Measurements from ENCODE around the gene NDUFS1. TPM values are rescaled to one million over a fixed set of nuclear protein-coding genes. Genes with fewer than 3 reads are reported as not detected.
"Not testable (repeated sequence)": the region's sequence is repeated elsewhere in the genome, so short reads cannot be mapped to it uniquely, and the experiment has no call there.

NDUFS1 gene
- total and polyA plus RNA-seq, 2 of the 8 experiments (the other 6 are each of a cell fraction or from before 2014, with no cell fraction given) = 42.1 to 97.0 TPM

GRCh38 chr2:206173147-206173546 is 13.9 kb upstream of the NDUFS1 start (continued):
- TF ChIP-seq KDM1A (IDR thresholded peaks at IDR 0.05; ENCODE audit: borderline replicate concordance, low read length) = no peak
- TF ChIP-seq GTF2F1 (IDR thresholded peaks at IDR 0.05; ENCODE audit: borderline replicate concordance, low read depth, low read length) = no peak
- TF ChIP-seq BCL11A (IDR thresholded peaks at IDR 0.05; ENCODE audit: low read depth in 2 of 2, low read length in 2 of 2) = no peak
- no peak for TF ChIP-seq HDAC6 (IDR thresholded peaks at IDR 0.05; ENCODE audit: low read depth, low read length)
- TF ChIP-seq SP4 (IDR thresholded peaks at IDR 0.05; ENCODE audit: low read length) = no peak
- no peak for TF ChIP-seq RBBP5 (IDR thresholded peaks at IDR 0.05; ENCODE audit: borderline replicate concordance, low read depth, low read length)

- H3K79me2 ChIP-seq (ENCODE audit: control insufficient read depth in 1 of 2, insufficient read depth in 2 of 2, low read length in 2 of 2); H3K79me1 ChIP-seq (ENCODE audit: low read depth, low read length); H4K91ac ChIP-seq (replicated peaks; ENCODE audit: insufficient read length, low read length); H3K4me3 ChIP-seq (ENCODE audit: extremely low read depth in 1 of 4, insufficient read depth in 2 of 4, low read depth in 3 of 4, low read length in 4 of 4); H3K9me3 ChIP-seq (ENCODE audit: insufficient read depth in 2 of 2, low read depth in 1 of 2, low read length in 1 of 2); H3K9ac ChIP-seq (replicated peaks in 1 of 4; ENCODE audit: extremely low read depth in 1 of 4, low read depth in 3 of 4, low read length in 3 of 4); DNase-seq (ENCODE audit: low read depth in 1 of 2, low spot score in 2 of 2); H2BK15ac ChIP-seq (ENCODE audit: low read length); H3K23me2 ChIP-seq (ENCODE audit: low read depth, low read length); H2BK5ac ChIP-seq (ENCODE audit: low read depth, low read length); H3K18ac ChIP-seq (ENCODE audit: extremely low read depth, low read length); H2BK20ac ChIP-seq (ENCODE audit: low read length); H3K27ac ChIP-seq (ENCODE audit: low read depth, low read length); H2AFZ ChIP-seq (ENCODE audit: low read length); POLR2A ChIA-PET (ENCODE audit: partially characterized antibody); H3K4me2 ChIP-seq (ENCODE audit: insufficient read depth in 1 of 2, low read depth in 2 of 2, low read length in 2 of 2); H3K36me3 ChIP-seq (ENCODE audit: control insufficient read depth in 2 of 4, insufficient read depth in 4 of 4, low read length in 3 of 4); H2BK120ac ChIP-seq (replicated peaks; ENCODE audit: low read depth, low read length); H3K14ac ChIP-seq (ENCODE audit: insufficient read length); H3K56ac ChIP-seq (replicated peaks; ENCODE audit: insufficient read length, low read depth, low read length); H4K5ac ChIP-seq (ENCODE audit: insufficient read length, low read depth, low read length); H3K4me1 ChIP-seq (replicated peaks in 1 of 4; ENCODE audit: control insufficient read depth in 3 of 4, insufficient read depth in 4 of 4, low read length in 3 of 4); H3K27me3 ChIP-seq (replicated peaks in 1 of 4; ENCODE audit: control insufficient read depth in 3 of 4, extremely low read depth in 1 of 4, insufficient read depth in 3 of 4, low read length in 3 of 4); H4K8ac ChIP-seq (ENCODE audit: extremely low read depth, insufficient read depth, low read length); FAIRE-seq; H2BK12ac ChIP-seq (ENCODE audit: low read depth, low read length); CTCF ChIA-PET (ENCODE audit: partially characterized antibody); H3K4ac ChIP-seq (replicated peaks; ENCODE audit: insufficient read length, low read depth, low read length); H3K23ac ChIP-seq (ENCODE audit: insufficient read length); H4K20me1 ChIP-seq (replicated peaks in 1 of 2; ENCODE audit: control insufficient read depth in 1 of 2, insufficient read depth in 2 of 2, low read length in 2 of 2); H2AK5ac ChIP-seq (ENCODE audit: low read depth, low read length): not testable (repeated sequence)
- WGBS, 2 experiments (ENCODE audit: extremely low coverage in 1 of 2, insufficient coverage in 1 of 2, insufficient read length in 1 of 2, insufficient replicate concordance in 2 of 2, low coverage in 1 of 2, low lambda C conversion rate in 2 of 2, missing lambda C conversion rate in 1 of 2) = 90% methylated on average over 7 of the region's 52 CpGs; no CpG with 5 or more reads in 1 of the 2 experiments
Measured at GRCh38 chr2:206171624-206172397, 12.6 kb upstream of the NDUFS1 start.

Data from H1 (cell line).